GM21526 (cell line): ENCODE results near the gene GRIK4.
A peak's percentile ranks its signal among the peaks of the same experiment; 100 is the strongest.

Experiments used
- ATAC-seq: cut with Tn5 transposase; IDR thresholded peaks from one replicate; pipeline ENCODE4 v1.9.1; 2021; ENCODE audit warnings: moderate library complexity; ENCODE audit not compliant: unreplicated experiment, low FRiP score

Gene GRIK4

DNA sequence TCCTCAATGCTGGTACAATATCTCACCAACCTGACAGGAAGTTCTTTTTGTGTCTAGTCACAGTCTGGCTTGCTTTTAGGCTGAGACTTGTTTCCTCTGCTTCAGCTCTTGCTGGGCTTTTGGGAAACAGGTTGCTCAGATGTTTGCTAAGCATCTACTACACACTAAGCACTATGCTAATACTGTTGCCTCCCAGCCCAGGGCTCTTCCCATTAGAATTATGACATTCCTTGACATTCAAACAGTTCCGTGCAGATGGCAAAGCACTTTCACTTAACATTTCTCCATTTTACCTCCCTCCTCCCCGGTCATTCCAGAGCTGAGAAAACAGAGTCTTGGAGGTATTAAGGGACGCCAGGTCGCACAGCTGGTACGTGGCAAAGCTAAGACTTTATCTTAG, 311.6 kb downstream of the GRIK4 start:
- no peak for ATAC-seq

DNA sequence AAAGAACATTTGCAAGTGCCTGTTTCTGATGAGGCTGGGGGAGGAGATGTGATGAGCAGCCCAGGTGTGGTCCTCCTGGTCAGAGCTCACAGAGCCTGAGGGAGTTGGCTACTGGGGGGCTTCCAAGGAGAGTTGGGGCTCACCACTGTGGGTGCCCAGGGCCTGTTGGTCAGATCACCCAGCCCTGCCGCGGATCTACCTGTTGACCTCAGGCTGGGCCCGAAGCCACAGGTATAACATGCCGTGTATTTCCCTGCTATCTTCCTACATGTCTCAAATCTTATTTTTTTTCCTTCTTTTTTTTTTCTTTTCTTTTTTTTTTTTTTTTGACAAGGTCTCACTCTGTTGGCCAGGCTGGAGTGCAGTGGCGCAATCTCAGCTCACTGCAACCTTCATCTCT, 312.7 kb downstream of the GRIK4 start:
- no peak for ATAC-seq

DNA sequence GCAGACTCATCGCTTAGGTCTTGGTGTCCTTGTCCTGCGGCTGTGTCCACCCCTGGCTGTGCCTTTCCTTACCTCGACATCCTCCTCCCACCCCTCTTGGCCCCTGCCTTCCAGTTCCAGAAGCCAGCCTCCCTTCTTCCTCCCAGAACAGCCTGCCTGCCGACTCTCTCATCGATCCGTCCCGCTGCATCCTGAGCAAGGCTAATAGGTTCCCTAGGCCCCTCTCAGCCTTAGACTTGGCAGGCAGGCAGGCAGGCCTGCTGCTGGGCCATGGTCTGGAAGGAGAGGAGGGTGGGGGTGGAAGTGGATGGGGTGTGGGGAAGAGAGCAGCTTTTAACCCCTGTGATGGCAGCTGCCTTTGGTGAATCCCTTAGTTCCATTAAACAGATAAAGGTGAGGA, 315.6 kb downstream of the GRIK4 start:
- ATAC-seq, result no peak

DNA sequence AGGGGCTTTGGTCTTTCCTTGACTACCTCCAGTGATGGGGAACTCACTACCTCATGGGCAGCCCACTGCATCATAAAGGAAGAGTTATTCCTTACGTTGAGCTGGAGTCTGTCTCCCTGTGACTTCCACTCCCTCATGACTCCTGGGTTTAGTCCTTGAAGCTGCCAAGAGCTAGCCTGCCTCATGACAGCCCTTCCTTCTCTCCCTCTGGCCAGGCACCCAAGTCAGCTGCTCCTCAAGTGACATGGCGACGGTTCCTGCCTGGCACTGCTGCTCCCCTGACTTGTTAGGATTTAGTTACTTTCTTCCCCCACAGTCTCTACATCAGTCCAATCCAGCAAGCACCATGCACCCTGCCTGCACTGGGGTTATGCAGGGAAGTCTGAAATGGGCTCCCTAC, 316.3 kb downstream of the GRIK4 start:
- ATAC-seq, result no peak

DNA sequence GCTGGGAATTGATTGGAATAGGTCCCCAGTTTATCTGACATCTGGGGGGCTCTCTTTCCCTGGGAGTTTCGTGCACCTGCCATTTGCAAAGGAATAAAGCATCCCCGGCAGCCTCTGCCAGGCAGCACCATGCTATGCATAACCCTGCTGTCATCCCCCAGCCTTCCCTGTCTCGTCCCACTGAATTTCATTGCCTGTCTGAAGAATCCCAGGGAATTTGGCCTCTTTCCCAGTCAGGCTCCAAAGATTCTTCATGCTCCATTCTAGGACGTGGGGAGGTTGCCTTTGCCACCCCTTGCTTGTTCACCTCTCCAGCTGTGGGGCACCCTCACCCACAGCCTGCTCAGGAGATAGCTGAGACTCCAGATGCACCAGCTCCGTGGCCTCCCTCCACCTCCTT, 317.3 kb downstream of the GRIK4 start:
- ATAC-seq, result no peak

DNA sequence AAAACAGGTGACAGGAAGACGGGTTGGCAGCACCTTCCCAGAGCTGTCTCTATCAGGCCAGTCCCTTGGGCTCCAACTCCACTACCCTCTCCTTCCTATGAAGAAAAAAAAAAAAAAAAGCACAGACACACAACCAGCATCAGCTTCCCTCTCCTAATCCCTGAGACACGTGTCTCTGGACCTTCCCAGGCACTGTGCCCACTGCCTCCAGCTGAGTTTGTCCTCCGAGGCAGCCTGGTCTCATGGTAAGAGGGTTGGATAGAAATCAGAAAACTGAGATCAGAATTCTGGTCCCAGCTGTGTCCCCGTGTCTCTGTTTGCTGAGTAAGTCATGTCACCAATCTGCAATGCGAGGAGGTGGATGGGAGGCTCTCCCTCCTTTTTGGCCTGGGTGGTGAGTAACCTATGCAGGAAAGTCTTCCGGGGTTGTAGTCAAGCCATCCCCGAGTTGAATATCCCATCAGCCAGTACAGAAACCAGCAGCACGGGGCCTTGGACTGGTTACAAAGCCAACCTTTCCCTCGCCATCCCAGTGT, 318.6 kb downstream of the GRIK4 start:
- no peak for ATAC-seq

DNA sequence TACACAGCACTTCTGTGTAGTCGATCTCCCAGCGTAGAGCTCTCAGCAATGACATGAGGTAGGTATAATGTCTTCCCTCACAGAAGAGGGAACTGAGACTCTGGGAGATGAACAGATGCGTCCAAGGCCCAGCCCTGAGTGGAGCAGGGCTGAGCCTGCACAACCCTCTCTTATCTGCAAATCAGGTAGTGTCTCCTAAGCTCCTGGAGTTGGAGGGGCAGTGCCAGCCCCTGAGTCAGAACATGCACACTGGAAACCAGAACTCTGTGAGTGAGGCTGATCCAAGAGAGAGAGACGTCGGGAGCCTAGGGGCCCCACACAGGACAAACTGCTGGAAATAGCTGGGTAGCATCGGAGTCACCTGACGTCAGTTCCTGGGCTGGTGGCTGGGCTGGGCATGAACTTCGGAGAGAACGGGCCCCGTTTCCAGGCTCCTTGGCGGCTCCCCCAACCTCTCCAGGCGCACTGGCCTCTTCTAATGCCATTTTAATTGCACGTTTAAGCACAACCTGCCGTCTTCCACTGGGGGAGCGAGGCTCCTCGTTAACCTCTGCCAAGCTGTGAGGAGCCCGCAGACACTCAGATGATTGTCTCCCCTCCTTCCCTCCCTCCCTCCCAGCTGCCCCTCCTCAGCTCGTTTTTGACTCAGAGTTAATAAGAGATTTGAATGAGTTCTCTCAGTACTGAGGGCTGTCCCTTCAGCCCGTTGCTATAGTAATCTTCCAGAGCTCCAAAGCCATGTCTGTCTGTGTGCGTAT, 321.1 kb downstream of the GRIK4 start:
- ATAC-seq, result no peak

DNA sequence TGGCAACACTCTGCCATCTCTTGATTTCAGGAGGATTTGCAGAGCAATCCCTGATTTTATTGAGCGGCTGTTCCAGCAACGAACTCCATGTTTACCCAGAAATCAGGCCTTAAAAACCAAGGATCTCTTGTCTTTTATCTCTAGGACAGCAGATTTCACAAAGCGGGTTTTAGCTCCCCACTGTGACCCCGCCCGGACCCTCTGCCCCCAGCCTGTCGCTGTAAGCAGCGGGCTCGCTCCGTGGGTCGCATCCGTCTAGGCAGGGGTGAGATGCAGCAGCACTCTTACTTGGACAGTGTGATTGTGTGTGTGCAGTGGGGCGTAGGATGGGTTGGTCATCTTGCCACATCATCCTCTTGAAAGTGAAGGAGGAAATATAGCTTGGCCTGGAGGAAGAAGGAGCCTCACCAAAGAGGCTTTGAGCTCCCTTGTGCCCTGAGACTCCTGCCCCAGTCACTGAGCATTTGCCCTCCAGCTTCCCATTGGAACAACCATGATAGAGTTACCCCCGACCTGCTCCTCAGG, 323.2 kb downstream of the GRIK4 start:
- ATAC-seq, result no peak

DNA sequence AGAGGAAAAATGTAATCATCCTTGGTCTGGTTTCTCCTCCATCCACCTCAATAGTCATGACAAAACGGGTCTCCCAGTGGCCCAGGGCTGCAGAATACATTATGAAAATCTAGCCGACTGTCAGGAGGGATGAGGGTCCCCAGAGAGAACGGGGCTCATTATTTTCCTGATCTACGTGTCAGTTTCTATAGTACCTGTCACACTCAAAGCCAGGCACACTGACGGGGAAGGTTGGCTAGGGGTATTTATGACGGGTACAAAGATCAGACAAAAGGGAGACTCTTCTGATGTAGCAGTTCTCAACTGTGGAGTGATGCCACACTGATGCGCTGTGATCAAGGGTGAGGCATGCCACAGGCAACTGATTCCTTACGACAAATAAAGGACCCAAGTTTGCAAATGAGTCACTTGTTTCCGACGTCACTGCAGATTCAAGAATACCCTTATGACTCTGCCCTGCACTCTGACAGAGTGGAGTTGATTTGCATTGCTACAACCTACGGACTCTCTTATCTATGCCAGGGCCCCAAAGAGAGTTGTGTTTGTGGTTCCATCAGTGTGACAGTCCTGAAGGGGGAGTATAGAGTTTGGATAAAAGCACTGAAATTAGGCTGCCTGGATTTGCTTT, 324.2 kb downstream of the GRIK4 start:
- ATAC-seq, result peak; percentile 95

DNA sequence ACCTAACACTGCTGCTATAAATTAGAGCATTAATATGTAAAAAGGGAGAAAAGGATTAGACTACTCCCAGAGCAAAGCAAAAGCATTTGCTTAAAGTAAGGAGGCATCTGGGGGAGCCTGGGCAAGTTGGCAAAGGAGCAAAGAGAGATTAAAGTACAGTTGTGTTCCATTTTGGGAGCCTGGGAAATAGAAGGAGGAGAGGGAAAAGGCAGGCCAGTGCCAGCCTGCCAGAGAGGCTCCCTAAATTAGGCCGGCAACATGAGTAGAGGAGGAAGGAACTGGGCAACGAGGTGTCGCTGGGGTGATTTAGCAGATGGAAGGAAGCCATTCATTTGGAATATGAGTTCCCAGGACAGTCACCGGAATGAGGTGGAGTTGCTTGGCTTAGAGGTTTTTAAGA, 326.1 kb downstream of the GRIK4 start:
- ATAC-seq, result no peak

DNA sequence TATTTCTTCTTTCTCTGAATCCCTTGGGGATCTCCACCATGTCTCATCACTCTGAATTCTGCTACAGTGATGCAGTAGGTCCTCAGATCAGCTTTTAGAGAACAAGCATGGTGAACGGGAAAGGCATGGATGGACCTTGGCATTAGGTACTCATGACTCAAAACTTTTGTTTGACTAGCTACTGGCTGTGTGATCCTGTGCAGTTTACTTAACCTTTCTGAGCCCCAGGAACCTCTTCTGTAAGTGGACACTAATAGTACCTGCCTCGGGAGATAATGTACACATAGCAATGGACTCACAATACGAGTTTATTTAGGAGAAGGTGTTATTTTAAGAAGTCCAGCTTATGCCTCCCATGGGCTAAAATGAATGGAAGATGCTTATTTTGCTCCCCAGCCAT, 327.7 kb downstream of the GRIK4 start:
- no peak for ATAC-seq

DNA sequence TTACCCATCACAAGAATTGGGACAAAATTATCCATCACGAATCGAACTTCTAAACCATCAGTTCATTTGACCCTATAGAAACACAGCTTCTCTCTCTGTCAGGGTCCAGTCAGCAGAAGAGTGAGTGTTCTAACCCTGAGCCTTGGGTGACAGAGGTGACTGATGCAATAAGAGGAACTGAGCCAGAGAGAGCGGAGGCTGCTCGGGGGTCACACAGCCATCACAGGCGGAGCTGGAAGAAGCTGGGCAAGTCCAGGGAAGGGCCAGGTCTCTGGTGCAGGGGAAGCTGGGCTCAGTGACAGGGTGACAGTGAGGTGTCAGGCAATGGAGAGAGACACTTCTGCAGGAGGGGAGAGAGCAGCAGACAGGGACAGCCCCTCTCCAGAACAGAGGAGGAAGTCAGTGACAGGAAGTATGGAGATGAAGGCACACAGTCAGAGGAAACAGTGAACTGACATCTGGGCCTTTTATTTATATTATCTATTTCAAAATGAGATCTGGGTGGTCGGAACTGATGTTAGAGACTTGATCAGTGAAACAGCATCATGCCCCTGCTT, 328.4 kb downstream of the GRIK4 start:
- ATAC-seq, result no peak

DNA sequence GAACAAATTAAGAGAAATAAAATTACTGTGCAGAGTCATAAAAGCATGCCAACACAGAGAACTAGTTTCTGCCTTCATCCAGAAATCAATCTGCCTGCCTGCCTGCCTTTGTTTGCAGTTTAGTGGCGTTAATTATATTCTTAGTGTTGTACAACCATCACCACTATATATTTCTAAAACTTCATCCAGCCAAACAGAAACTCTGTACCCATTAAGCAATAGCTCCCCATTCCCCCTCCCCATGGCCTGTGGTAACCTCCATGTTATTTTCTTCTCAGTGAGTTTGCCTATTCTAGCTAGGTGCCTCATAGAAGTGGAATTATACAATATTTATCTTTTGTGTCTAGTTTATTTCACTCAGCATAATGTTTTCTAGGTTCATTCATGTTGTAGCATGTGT, 329.1 kb downstream of the GRIK4 start:
- ATAC-seq, result no peak

DNA sequence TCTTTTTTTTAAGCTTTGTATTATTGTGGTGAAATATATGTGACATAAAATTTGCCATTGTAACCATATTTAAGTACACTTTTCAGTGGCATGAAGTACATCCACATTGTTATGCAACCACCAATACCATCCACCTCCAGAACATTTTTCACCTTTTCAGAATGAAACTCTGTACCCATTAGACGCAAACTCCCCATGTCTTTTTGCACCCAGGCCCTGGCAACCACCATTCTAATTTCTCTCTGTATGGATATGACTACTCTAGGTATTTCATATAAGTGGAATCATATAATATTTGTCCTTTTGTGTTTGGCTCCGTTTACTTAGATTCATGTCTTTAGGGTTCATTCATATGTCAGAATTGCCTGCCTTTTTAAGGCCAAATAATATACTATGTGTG, 329.5 kb downstream of the GRIK4 start:
- ATAC-seq, result no peak

DNA sequence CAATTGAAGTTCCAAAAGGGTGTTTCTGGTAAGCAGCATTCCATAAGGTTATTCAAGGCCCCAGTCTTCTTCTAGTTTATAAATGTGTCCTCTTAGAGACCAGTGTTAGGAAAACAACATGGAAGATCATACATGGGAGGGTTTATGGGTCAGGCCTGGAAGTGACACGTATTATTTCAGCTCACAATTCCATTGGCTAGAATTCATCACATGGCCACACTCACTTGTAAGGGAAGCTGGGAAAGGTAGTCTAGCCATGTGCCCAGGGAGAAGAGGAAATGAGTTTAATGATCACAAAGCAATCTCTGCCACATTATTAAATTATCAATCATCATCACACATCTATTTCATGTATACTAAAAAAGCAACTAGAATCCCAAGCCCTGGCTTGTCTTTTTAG, 330.6 kb downstream of the GRIK4 start:
- no peak for ATAC-seq

DNA sequence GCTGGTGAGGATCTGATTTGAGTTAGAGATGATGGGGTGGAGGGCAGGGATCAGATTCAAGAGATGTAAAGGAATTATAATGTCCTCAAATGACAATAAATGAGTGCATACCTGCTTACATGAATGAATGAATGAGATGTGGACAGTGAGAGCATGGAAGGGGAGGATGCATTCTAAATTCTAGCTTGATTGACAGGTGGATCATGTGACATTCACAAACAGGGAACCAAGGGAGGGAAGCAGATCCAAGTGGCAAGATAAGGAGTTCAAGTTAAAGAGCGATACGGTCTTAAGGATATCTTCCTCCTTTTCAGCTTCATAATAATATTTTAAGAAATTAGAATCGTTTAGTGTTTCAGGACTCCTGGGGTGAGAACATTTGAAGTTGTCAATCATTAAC, 341.9 kb downstream of the GRIK4 start:
- no peak for ATAC-seq

DNA sequence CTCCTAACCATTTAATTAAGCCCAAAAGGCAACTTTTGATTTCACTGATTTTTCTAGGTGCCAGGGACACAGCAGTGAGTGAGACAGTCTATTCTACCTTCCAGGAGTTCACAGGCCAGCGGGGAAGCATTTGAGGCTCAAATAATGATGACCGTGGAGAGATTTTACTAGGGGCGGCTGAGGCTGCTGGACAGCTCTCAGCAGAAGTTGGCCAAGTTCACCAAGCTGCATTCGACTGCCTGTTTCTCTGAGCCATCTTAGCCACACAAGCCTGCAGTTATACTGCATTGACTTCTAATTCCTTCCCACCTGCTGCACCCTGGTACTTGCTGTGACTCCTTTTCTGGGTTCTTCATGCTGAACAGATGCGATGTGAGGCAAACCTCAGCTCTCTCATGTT, 343.4 kb downstream of the GRIK4 start:
- ATAC-seq, result no peak

DNA sequence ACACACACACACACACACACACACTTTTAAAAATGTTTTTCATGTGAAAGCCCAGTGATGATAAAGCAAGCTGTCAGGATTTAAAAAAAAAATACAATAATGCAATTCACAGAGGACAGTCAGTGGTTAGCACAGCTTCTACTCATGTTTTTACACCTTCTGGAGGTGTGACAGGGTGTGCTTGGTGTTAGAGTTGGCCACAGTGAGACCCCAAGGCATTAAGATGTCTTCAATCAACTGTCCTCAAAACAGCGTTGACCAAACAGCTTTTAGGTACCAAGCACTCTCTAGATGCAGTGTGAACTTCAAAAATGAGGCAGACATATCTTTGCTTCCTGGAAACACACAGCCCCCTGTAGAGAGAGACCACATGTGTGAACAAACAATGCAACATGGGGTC, 346.0 kb downstream of the GRIK4 start:
- no peak for ATAC-seq

DNA sequence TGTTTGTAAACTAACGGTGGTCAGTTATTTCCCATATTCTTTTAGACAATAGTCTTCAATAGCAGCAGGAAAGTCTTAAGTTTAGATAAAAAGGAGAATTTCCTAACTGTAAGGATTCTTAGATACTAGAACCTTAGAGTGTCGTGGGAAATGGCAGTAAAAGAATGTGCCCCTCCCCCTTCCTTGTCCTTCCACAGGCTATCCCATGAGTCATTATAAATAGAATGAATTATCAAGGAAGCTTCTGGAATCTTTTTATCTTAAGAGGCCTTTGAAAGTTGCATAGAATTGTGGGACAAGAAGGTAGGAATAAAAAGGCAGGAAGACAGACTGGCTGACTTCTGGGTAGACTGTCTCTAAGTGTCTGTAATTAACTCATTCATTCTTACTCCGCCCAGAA, 347.2 kb downstream of the GRIK4 start:
- no peak for ATAC-seq

DNA sequence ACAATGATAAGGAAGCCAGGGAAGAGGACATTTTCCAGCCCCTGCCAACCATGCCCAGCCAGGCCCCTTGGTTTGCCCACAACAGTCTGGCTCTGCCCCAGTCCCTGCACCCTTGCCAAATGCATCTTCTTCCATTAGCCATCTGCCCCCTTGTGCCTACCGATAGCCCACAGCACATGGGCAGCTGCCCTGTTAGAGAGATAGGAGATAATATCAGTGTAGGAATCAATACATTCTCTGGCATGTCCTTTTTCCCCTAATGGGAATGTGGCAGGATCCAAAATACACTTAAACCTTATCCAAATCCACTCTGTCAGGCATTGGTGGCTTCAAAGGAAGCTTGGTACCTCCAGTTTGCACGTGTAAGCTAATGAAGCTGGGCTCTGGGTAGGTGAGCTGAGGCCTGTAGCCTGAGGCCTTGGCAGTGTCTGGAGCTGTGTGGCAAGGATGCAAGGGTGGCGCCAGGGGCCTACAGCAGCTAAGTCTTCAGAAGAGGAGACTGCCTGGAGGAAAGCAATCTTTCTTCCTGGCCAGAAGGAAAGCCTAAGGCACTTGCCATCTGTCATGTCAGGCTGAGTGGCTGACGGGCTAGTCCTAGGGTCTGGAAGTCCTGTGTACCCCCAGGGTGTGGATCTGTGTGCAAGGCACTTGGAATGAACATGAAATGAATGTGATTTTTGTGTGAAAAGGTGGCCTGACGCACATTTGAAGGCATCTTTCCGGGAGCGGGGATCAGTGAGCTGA, 348.2 kb downstream of the GRIK4 start:
- ATAC-seq, result no peak

DNA sequence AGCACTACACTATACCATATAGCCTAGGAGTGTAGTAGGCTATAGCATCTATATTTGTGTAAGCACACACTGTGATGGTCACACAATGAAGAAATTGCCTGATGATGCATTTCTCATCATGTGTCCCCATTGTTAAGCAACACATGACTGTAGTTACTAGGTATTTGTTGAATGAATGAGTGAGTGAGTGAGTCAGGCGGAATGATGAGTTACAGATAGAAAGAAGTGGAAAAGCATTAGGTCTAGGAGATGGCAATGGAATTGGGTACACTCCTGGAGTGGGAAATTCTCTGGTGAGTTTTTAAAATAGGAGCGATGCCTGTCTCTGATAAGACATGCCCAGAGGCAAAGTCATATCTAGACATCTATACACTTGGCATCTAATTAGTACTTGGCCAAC, 351.8 kb downstream of the GRIK4 start:
- no peak for ATAC-seq
